Trophoblast cell (in vitro differentiated cells and primary cell): ENCODE measurements around the gene RBM12.

Experiments
- DNase-seq, 2 donors: peaks; one replicate each; pipeline ENCODE4 v3.0.0-alpha.2; 2016
- H2AFZ ChIP-seq: 2 replicates; pipeline ENCODE4 v1.6.1; 2013; ENCODE audit warnings: low read length, moderate library complexity, mild to moderate bottlenecking; ENCODE audit not compliant: insufficient read depth, poor library complexity
- H2AK5ac ChIP-seq: 2 replicates; pipeline ENCODE4 v1.6.1; 2013; ENCODE audit warnings: mild to moderate bottlenecking, low read length
- H2BK120ac ChIP-seq: 2 replicates; pipeline ENCODE4 v1.6.1; 2013; ENCODE audit warnings: low read length, mild to moderate bottlenecking, moderate library complexity; ENCODE audit not compliant: insufficient read depth, poor library complexity
- H2BK12ac ChIP-seq: 2 replicates; pipeline ENCODE4 v1.6.1; 2013; ENCODE audit warnings: mild to moderate bottlenecking, low read length, moderate library complexity
- H2BK5ac ChIP-seq: 2 replicates; pipeline ENCODE4 v1.6.1; 2013; ENCODE audit warnings: low read length, low read depth, moderate library complexity, mild to moderate bottlenecking; ENCODE audit not compliant: poor library complexity
- H3K14ac ChIP-seq: 2 replicates; pipeline ENCODE4 v1.6.1; 2013; ENCODE audit warnings: mild to moderate bottlenecking, low read length
- H3K18ac ChIP-seq: 2 replicates; pipeline ENCODE4 v1.6.1; 2013; ENCODE audit warnings: mild to moderate bottlenecking, low read length
- H3K23ac ChIP-seq: 2 replicates; pipeline ENCODE4 v1.6.1; 2013; ENCODE audit warnings: low read length
- H3K27ac ChIP-seq: 2 replicates; pipeline ENCODE4 v1.5.1; 2013; ENCODE audit warnings: low read depth, mild to moderate bottlenecking, inconsistent platforms, low read length, moderate library complexity
- H3K27me3 ChIP-seq: 2 replicates; pipeline ENCODE4 v1.6.1; 2013; ENCODE audit warnings: inconsistent platforms, mild to moderate bottlenecking, low read length, moderate library complexity; ENCODE audit not compliant: insufficient read depth
- H3K36me3 ChIP-seq, 2 experiments: 1 replicate in 1 of 2; 2 replicates in 1 of 2; pipeline ENCODE4 v1.6.1; 2013; ENCODE audit warnings: low read length in 2 of 2, mild to moderate bottlenecking in 2 of 2, moderate library complexity in 1 of 2; ENCODE audit not compliant: insufficient read depth in 2 of 2, control insufficient read depth in 1 of 2
- H3K4ac ChIP-seq: 2 replicates; pipeline ENCODE4 v1.6.1; 2013; ENCODE audit warnings: low read depth, mild to moderate bottlenecking, low read length, moderate library complexity
- H3K4me1 ChIP-seq, 2 experiments: 1 replicate in 1 of 2; 2 replicates in 1 of 2; pipeline ENCODE4 v1.6.1; 2013; ENCODE audit warnings: low read length in 2 of 2, mild to moderate bottlenecking in 2 of 2, moderate library complexity in 1 of 2; ENCODE audit not compliant: insufficient read depth in 2 of 2, control insufficient read depth in 1 of 2
- H3K4me2 ChIP-seq: 2 replicates; pipeline ENCODE4 v1.6.1; 2013; ENCODE audit warnings: inconsistent platforms, mild to moderate bottlenecking, low read length, moderate library complexity
- H3K4me3 ChIP-seq: 2 replicates; pipeline ENCODE4 v1.5.1; 2013; ENCODE audit warnings: mild to moderate bottlenecking, low read depth, low read length, inconsistent platforms
- H3K79me1 ChIP-seq: one replicate; pipeline ENCODE4 v1.6.1; 2013; ENCODE audit warnings: low read length
- H3K79me2 ChIP-seq: 2 replicates; pipeline ENCODE4 v1.6.1; 2013; ENCODE audit warnings: low read length, mild to moderate bottlenecking; ENCODE audit not compliant: control insufficient read depth, insufficient read depth, poor library complexity
- H3K9ac ChIP-seq: 2 replicates; pipeline ENCODE4 v1.6.1; 2013; ENCODE audit warnings: mild to moderate bottlenecking, low read length
- H3K9me3 ChIP-seq: 2 replicates; pipeline ENCODE4 v1.6.1; 2013; ENCODE audit warnings: low read depth, mild to moderate bottlenecking, control low read depth, inconsistent platforms, low read length; ENCODE audit not compliant: insufficient read depth
- H4K12ac ChIP-seq: 2 replicates; pipeline ENCODE4 v1.6.1; 2013; ENCODE audit warnings: low read depth, mild to moderate bottlenecking, low read length, moderate library complexity
- H4K8ac ChIP-seq: 2 replicates; pipeline ENCODE4 v1.6.1; 2013; ENCODE audit warnings: low read depth, mild to moderate bottlenecking, low read length, moderate library complexity
- H4K91ac ChIP-seq: one replicate; pipeline ENCODE4 v1.6.1; 2013; ENCODE audit warnings: low read depth, mild to moderate bottlenecking, low read length, moderate library complexity
- WGBS: extraction: QIAGEN DNeasy Blood & Tissue Kit; methylation state at CpG from one replicate; pipeline ENCODE4 v1.1.7; 2013; ENCODE audit warnings: missing lambda C conversion rate; ENCODE audit not compliant: insufficient read length, insufficient coverage; ENCODE audit errors: extremely low coverage; 5-methylcytosine and 5-hydroxymethylcytosine counted together

Gene RBM12

DNA sequence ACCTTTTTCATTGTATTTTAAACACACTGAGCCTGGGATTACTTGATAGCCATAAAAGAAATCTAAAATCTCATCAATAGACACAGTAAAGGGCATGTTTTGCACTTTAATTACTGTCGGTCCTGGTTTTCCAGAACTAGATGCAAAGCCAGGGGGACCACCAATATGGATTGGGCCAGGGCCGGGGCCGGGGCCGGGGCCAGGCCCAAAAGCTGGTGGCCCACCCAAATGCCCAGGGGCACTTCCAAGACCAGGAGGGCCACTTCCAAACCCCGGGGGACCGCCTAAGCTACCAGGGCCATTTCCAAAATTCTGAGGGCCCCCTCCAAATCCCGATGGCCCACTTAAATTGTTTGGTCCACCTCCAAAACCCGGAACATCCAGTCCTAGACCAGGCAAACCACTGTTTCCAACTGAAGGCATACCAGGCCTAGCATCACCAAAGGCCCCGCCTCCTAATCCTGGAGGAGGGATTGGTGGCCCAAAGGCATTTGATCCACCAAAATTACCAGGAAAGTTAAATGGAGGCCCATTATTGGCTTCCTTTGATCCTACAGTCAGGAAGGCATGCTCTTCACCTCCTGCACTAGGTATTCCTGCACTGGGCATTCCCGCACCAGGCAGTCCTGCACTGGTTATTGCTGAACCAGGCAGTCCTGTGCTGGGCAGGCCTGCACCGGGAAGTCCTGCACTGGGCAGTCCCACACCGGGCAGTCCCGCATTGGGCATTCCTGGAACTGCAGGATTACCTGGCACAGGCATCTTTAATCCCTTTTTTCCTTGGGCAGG is 11.9 kb downstream of the RBM12 start:
- H3K18ac ChIP-seq = no peak overlapping the region
- no peaks in the 10 kb centered on the region for H3K27me3 ChIP-seq
- H3K36me3 ChIP-seq = peaks cover 17 to 29% of the 10 kb centered on the region in 2 experiments
- no peak overlapping the region for H2AFZ ChIP-seq
- H2BK120ac ChIP-seq = no peak overlapping the region
- H3K27ac ChIP-seq = no peak overlapping the region
- H3K4me2 ChIP-seq = no peak overlapping the region
- H4K8ac ChIP-seq = no peak overlapping the region
- H3K23ac ChIP-seq = no peak overlapping the region
- no peak overlapping the region for H3K14ac ChIP-seq
- no peak overlapping the region for H2BK5ac ChIP-seq
- no peaks in the 10 kb centered on the region for H3K79me1 ChIP-seq
- WGBS = no CpG with 5 or more reads among the region's 13 CpGs
- H4K12ac ChIP-seq = no peak overlapping the region
- no peak overlapping the region for H3K4me3 ChIP-seq
- peak overlapping the region; percentile 13 for H3K4ac ChIP-seq
- DNase-seq = no peak
- H3K9ac ChIP-seq = no peak overlapping the region
- peaks cover 6% of the 10 kb centered on the region for H3K79me2 ChIP-seq
- no peak overlapping the region for H2AK5ac ChIP-seq
- no peaks in the 10 kb centered on the region for H3K9me3 ChIP-seq
- no peak overlapping the region for H2BK12ac ChIP-seq
- H3K4me1 ChIP-seq = no peaks in the 10 kb centered on the region
- no peak overlapping the region for H4K91ac ChIP-seq

DNA sequence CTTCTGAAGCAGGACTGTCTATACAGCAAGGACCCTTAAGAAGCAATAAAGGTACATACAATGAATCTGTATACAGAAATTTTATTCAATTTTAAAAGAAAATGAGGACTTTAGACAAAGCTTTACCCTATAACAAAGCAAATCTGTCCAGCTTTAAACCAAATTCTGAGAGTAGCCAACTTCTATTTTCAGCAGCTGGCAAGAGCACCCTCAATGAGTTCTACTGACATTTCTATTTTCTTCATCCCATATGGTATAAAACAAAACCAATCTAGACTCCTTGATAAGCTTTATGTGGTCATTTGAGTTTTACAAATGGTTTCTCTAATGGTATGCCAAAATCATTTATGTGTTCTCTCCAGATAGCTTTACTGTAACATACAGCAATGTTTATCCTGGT is 12.7 kb downstream of the RBM12 start:
- Histone ChIP-seq H3K27me3 (no peaks in the 10 kb centered on the region), H2BK5ac (no peak overlapping the region), H3K4me2 (no peak overlapping the region), H3K23ac (no peak overlapping the region), H3K18ac (no peak overlapping the region), H3K14ac (no peak overlapping the region), H3K4me3 (no peak overlapping the region), H4K12ac (no peak overlapping the region), H2BK120ac (no peak overlapping the region), H3K4ac (no peak overlapping the region), H2AFZ (no peak overlapping the region), H2AK5ac (no peak overlapping the region), H3K27ac (no peak overlapping the region), H3K9me3 (no peaks in the 10 kb centered on the region), H3K79me1 (no peaks in the 10 kb centered on the region), H3K36me3 (peaks cover 17 to 29% of the 10 kb centered on the region in 2 experiments), H3K9ac (no peak overlapping the region), H3K4me1 (no peaks in the 10 kb centered on the region), H4K8ac (no peak overlapping the region), H4K91ac (no peak overlapping the region), H2BK12ac (no peak overlapping the region), H3K79me2 (peaks cover 7% of the 10 kb centered on the region)
- no peak for DNase-seq

DNA sequence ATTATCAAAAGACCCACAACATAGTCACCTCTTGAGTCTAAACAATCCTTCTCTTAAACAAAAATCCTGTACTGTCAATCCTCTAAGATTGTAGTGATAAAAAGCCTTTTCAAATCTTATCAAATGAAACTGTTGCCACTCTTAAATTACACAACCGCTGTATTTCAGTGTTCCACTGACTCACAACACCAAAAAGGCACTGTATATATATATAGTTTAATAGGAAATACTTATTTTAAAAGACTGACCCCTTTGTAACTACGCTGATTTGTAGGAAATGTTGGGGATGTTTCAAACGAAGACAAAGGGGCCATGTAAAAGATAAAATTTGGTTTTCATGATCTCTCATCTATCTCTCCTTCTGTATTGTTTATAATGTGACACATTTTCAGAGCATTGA is 14.1 kb downstream of the RBM12 start:
- Histone ChIP-seq H4K91ac (no peak overlapping the region), H4K8ac (no peak overlapping the region), H3K9ac (no peak overlapping the region), H3K4ac (no peak overlapping the region), H3K14ac (no peak overlapping the region), H2AFZ (no peak overlapping the region), H2BK120ac (no peak overlapping the region), H3K4me2 (no peak overlapping the region), H3K4me1 (no peaks in the 10 kb centered on the region), H3K9me3 (no peaks in the 10 kb centered on the region), H3K27me3 (no peaks in the 10 kb centered on the region), H3K36me3 (peaks cover 15 to 26% of the 10 kb centered on the region in 2 experiments), H4K12ac (no peak overlapping the region), H3K4me3 (no peak overlapping the region), H3K79me1 (no peaks in the 10 kb centered on the region), H2AK5ac (no peak overlapping the region), H2BK5ac (no peak overlapping the region), H3K27ac (no peak overlapping the region), H3K18ac (no peak overlapping the region), H2BK12ac (no peak overlapping the region), H3K79me2 (peaks cover 7% of the 10 kb centered on the region), H3K23ac (no peak overlapping the region)
- DNase-seq = no peak
- WGBS = no CpG with 5 or more reads among the region's 3 CpGs

DNA sequence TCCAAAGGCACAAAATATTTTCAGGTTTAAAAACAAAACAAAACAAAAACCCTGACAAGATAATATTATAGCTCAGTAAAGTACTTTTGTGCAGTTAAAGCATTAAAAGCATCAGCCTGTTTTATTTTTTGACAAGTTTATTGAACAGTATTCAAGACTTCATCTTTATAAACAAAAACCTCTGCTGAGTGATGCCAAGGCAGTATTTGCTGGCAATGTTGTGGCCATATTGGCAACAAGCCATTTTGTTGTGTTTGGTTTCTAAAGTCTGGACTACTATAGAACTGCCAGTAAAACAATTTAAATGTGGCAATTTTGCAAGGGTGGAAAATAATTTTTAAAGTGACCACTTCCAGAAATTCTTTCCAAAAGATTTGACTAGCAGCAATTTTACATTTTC is 15.9 kb downstream of the RBM12 start:
- Histone ChIP-seq H3K9me3 (no peaks in the 10 kb centered on the region), H4K12ac (no peak overlapping the region), H2BK120ac (no peak overlapping the region), H3K27ac (no peak overlapping the region), H3K4me3 (no peak overlapping the region), H3K9ac (no peak overlapping the region), H3K4me1 (no peaks in the 10 kb centered on the region), H2AFZ (no peak overlapping the region), H3K4ac (no peak overlapping the region), H3K18ac (no peak overlapping the region), H3K79me2 (peaks cover 1% of the 10 kb centered on the region), H4K8ac (no peak overlapping the region), H4K91ac (no peak overlapping the region), H2BK12ac (no peak overlapping the region), H3K14ac (no peak overlapping the region), H3K79me1 (no peaks in the 10 kb centered on the region), H3K27me3 (no peaks in the 10 kb centered on the region), H2BK5ac (no peak overlapping the region), H3K36me3 (peaks cover 7 to 12% of the 10 kb centered on the region in 2 experiments), H2AK5ac (no peak overlapping the region), H3K23ac (no peak overlapping the region), H3K4me2 (no peak overlapping the region)
- DNase-seq = no peak
